Measurements from ENCODE around the gene ATAD1.
"Not testable (repeated sequence)": the region's sequence is repeated elsewhere in the genome, so short reads cannot be mapped to it uniquely, and the experiment has no call there.

ATAD1 gene

DNA sequence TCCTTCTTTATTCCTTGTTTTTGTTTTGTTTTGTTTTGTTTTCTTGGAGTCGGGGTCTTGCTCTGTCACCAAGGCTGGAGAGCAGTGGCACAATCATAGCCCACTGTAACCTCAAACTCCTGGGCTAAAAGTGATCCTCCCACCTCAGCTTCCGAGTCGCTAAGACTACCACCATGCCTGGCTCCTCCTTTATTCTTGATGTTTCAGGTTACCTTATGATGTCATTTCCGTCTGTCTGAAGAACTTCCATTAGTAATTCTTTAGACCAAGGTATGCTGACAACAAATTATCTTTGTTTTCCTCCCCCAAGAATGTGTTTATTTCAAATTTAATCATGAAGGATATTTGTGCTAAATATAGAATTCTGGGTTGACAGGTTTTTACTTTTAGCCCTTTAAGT, 18.1 kb upstream of the ATAD1 start:
- Histone ChIP-seq H3K27me3 (ENCODE audit: insufficient read depth, poor library complexity, severe bottlenecking) (no peaks in the 10 kb centered on the region), H3K27ac (ENCODE audit: poor library complexity, severe bottlenecking) (no peak overlapping the region), H3K4me3 (ENCODE audit: severe bottlenecking) (no peak overlapping the region), H3K4me1 (ENCODE audit: insufficient read depth, poor library complexity, severe bottlenecking) (no peaks in the 10 kb centered on the region), H3K36me3 (ENCODE audit: low read depth) (no peaks in the 10 kb centered on the region), H3K9me3 (ENCODE audit: severe bottlenecking) (no peaks in the 10 kb centered on the region)
- no peak for ATAC-seq (ENCODE audit: low read depth)
- no peak for DNase-seq (ENCODE audit: low spot score)
- TF ChIP-seq CTCF (IDR thresholded peaks at IDR 0.05; ENCODE audit: poor library complexity, severe bottlenecking): no peak

GRCh38 chr10:87829986-87830729, 12.1 kb upstream of the ATAD1 start:
- Histone ChIP-seq H3K36me3 (ENCODE audit: low read depth) (no peaks in the 10 kb centered on the region), H3K27me3 (ENCODE audit: insufficient read depth, poor library complexity, severe bottlenecking) (no peaks in the 10 kb centered on the region), H3K4me1 (ENCODE audit: insufficient read depth, poor library complexity, severe bottlenecking) (no peaks in the 10 kb centered on the region), H3K9me3 (ENCODE audit: severe bottlenecking) (no peaks in the 10 kb centered on the region), H3K4me3 (ENCODE audit: severe bottlenecking) (no peak overlapping the region), H3K27ac (ENCODE audit: poor library complexity, severe bottlenecking) (no peak overlapping the region)
- no peak for DNase-seq (ENCODE audit: low spot score)
- ATAC-seq (ENCODE audit: low read depth): 0 out of 3 replicates have a peak, but pooled peaks have one; percentile 41
- no peak for TF ChIP-seq CTCF (IDR thresholded peaks at IDR 0.05; ENCODE audit: poor library complexity, severe bottlenecking)

DNA sequence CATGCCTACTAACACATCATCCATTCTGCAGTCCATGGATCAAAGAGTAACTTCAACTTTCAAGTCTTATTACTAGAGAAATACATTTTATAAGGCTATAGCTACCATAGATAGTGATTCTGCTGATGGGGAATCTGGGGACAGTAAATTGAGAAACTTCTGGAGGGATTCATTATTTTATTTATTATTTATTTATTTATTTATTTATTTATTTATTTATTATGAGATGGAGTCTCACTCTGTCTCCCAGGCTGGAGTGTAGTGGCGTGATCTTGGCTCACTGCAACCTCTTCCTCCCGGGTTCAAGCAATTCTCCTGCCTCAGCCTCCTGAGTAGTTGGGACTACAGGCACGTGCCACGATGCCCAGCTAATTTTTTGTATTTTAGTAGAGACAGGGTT, 11.0 kb upstream of the ATAD1 start:
- DNase-seq (ENCODE audit: low spot score); ATAC-seq (ENCODE audit: low read depth); H3K4me3 ChIP-seq (ENCODE audit: severe bottlenecking): not testable (repeated sequence)

GRCh38 chr10:87827681-87828080, 9.7 kb upstream of the ATAD1 start:
- Histone ChIP-seq H3K4me3 (ENCODE audit: severe bottlenecking) (no peak overlapping the region), H3K27ac (ENCODE audit: poor library complexity, severe bottlenecking) (no peak overlapping the region), H3K9me3 (ENCODE audit: severe bottlenecking) (no peaks in the 10 kb centered on the region), H3K36me3 (ENCODE audit: low read depth) (no peaks in the 10 kb centered on the region), H3K4me1 (ENCODE audit: insufficient read depth, poor library complexity, severe bottlenecking) (no peaks in the 10 kb centered on the region), H3K27me3 (ENCODE audit: insufficient read depth, poor library complexity, severe bottlenecking) (no peaks in the 10 kb centered on the region)
- ATAC-seq (ENCODE audit: low read depth) (no peak), DNase-seq (ENCODE audit: low spot score) (no peak)
- no peak for TF ChIP-seq CTCF (IDR thresholded peaks at IDR 0.05; ENCODE audit: poor library complexity, severe bottlenecking)

More for the DNA sequence above, 11.0 kb upstream of the ATAD1 start:
- H3K4me1 ChIP-seq (ENCODE audit: insufficient read depth, poor library complexity, severe bottlenecking); H3K36me3 ChIP-seq (ENCODE audit: low read depth); H3K27me3 ChIP-seq (ENCODE audit: insufficient read depth, poor library complexity, severe bottlenecking); H3K27ac ChIP-seq (ENCODE audit: poor library complexity, severe bottlenecking); H3K9me3 ChIP-seq (ENCODE audit: severe bottlenecking): not testable (repeated sequence)

- no peak for TF ChIP-seq CTCF (IDR thresholded peaks at IDR 0.05; ENCODE audit: poor library complexity, severe bottlenecking)
- Histone ChIP-seq H3K27ac (ENCODE audit: poor library complexity, severe bottlenecking) (no peak overlapping the region), H3K27me3 (ENCODE audit: insufficient read depth, poor library complexity, severe bottlenecking) (no peaks in the 10 kb centered on the region), H3K9me3 (ENCODE audit: severe bottlenecking) (no peaks in the 10 kb centered on the region), H3K36me3 (ENCODE audit: low read depth) (no peaks in the 10 kb centered on the region), H3K4me3 (ENCODE audit: severe bottlenecking) (no peak overlapping the region), H3K4me1 (ENCODE audit: insufficient read depth, poor library complexity, severe bottlenecking) (no peaks in the 10 kb centered on the region)
- ATAC-seq (ENCODE audit: low read depth) (no peak), DNase-seq (ENCODE audit: low spot score) (no peak)
These were observed 8.6 kb upstream of the ATAD1 start for GRCh38 chr10:87826653-87827052.
